GM19025 (cell line): ENCODE data around the gene CASKIN2.
A peak's percentile ranks its signal among the peaks of the same experiment; 100 is the strongest.

ENCODE experiments used
- ATAC-seq: cut with Tn5 transposase; IDR thresholded peaks from one replicate; pipeline ENCODE4 v1.9.1; 2021; ENCODE audit warnings: mild to moderate bottlenecking, low read depth, moderate library complexity; ENCODE audit not compliant: unreplicated experiment

The CASKIN2 gene

GRCh38 chr17:75515496-75516254 is at the start of gene CASKIN2:
CASKIN2 (minus strand) TSS chr17:75515537; CDS start chr17:75513804, 1,733 bp downstream.
- peak; percentile 2 for ATAC-seq

- no peak for ATAC-seq
These were observed 49.7 kb upstream of the CASKIN2 start for GRCh38 chr17:75565066-75565465.

GRCh38 chr17:75564195-75564594 is 48.9 kb upstream of the CASKIN2 start:
- no peak for ATAC-seq

- ATAC-seq = no peak
These were observed 47.9 kb upstream of the CASKIN2 start for GRCh38 chr17:75563063-75563758.

GRCh38 chr17:75561927-75562603 is 46.7 kb upstream of the CASKIN2 start:
- ATAC-seq = no peak

- ATAC-seq = no peak
These were observed 44.7 kb upstream of the CASKIN2 start for GRCh38 chr17:75559958-75560533.

- ATAC-seq = no peak
These were observed 43.6 kb upstream of the CASKIN2 start for GRCh38 chr17:75558666-75559530.

GRCh38 chr17:75557852-75558665 is 42.7 kb upstream of the CASKIN2 start:
- no peak for ATAC-seq

GRCh38 chr17:75557075-75557851 is 41.9 kb upstream of the CASKIN2 start:
- ATAC-seq = no peak

- ATAC-seq = no peak
These were observed 40.4 kb upstream of the CASKIN2 start for GRCh38 chr17:75555679-75556153.

- no peak for ATAC-seq
These were observed 38.2 kb upstream of the CASKIN2 start for GRCh38 chr17:75553295-75554110.

- no peak for ATAC-seq
These were observed 37.3 kb upstream of the CASKIN2 start for GRCh38 chr17:75552425-75553294.

- no peak for ATAC-seq
These were observed 35.9 kb upstream of the CASKIN2 start for GRCh38 chr17:75551266-75551665.

- no peak for ATAC-seq
These were observed 34.8 kb upstream of the CASKIN2 start for GRCh38 chr17:75550139-75550465.

GRCh38 chr17:75549246-75550138 is 34.2 kb upstream of the CASKIN2 start:
- no peak for ATAC-seq

GRCh38 chr17:75548813-75549212 is 33.5 kb upstream of the CASKIN2 start:
- no peak for ATAC-seq
